WTC11 (cell line): ENCODE measurements around the gene SYCP2. TPM values are rescaled to one million over a fixed set of nuclear protein-coding genes. Genes with fewer than 3 reads are reported as not detected.

ENCODE experiments used
- ATAC-seq: fragments of 200-7000 bp; cut with Tn5 transposase; 2 replicates; pipeline ENCODE4 v1.10.0; 2021; ENCODE audit warnings: mild to moderate bottlenecking, moderate library complexity
- CTCF ChIA-PET: fragments of 300-600 bp; sonication (Branson Sonifier 250); formaldehyde crosslinking; loops from one replicate; lab custom pipeline; 2021; ENCODE audit warnings: antibody characterized with exemption; lab: Charles Lee
- POLR2A ChIA-PET: fragments of 350-600 bp; sonication (Branson Sonifier 250); formaldehyde crosslinking; loops from one replicate; lab custom pipeline; 2021; ENCODE audit warnings: antibody characterized with exemption; lab: Charles Lee
- DNase-seq: peaks from one replicate; pipeline ENCODE4 v3.0.0; 2021; ENCODE audit warnings: low spot score
- H3K27ac Mint-ChIP-seq: 2 replicates; pipeline ENCODE4 v1.8.0; 2021; ENCODE audit warnings: mixed read lengths
- H3K27me3 Mint-ChIP-seq: 2 replicates; pipeline ENCODE4 v1.8.0; 2021; ENCODE audit warnings: low read depth, mild to moderate bottlenecking, moderate library complexity, mixed read lengths
- H3K36me3 Mint-ChIP-seq: 2 replicates; pipeline ENCODE4 v1.8.0; 2021; ENCODE audit warnings: mixed read lengths
- H3K4me1 Mint-ChIP-seq: 2 replicates; pipeline ENCODE4 v1.8.0; 2022; ENCODE audit warnings: mixed read lengths
- H3K4me3 Mint-ChIP-seq: 2 replicates; pipeline ENCODE4 v1.8.0; 2021; ENCODE audit warnings: mild to moderate bottlenecking, moderate library complexity, mixed read lengths
- H3K9me3 Mint-ChIP-seq: 2 replicates; pipeline ENCODE4 v1.8.0; 2021; ENCODE audit warnings: mixed read lengths
- ARID4B ChIP-seq: sonication (generic); formaldehyde crosslinking; IDR thresholded peaks from 2 replicates; pipeline ENCODE4 v1.8.0; 2023; ENCODE audit warnings: missing genetic modification reagents, mild to moderate bottlenecking, borderline replicate concordance
- CTCF ChIP-seq: fragments of 200-600 bp; IDR thresholded peaks from 2 replicates; pipeline ENCODE4 v1.8.0; 2022; ENCODE audit warnings: antibody characterized with exemption
- ETV6 ChIP-seq: sonication (generic); formaldehyde crosslinking; IDR thresholded peaks from 2 replicates; pipeline ENCODE4 v1.8.1; 2022; ENCODE audit warnings: mild to moderate bottlenecking, missing genetic modification reagents
- HMGA2 ChIP-seq: fragments of 250-450 bp; sonication (Bioruptor Pico); IDR thresholded peaks from 2 replicates; pipeline ENCODE4 v1.4.0; 2021; ENCODE audit warnings: mild to moderate bottlenecking, moderate library complexity
- JAZF1 ChIP-seq: fragments of 250-450 bp; sonication (Bioruptor Pico); IDR thresholded peaks from 2 replicates; pipeline ENCODE4 v1.9.0; 2021; ENCODE audit warnings: moderate library complexity, mild to moderate bottlenecking, inconsistent platforms
- PRDM15 ChIP-seq: sonication (generic); formaldehyde crosslinking; IDR thresholded peaks from 2 replicates; pipeline ENCODE4 v1.8.0; 2022; ENCODE audit warnings: missing genetic modification reagents
- SMAD4 ChIP-seq: sonication (generic); formaldehyde crosslinking; IDR thresholded peaks from 2 replicates; pipeline ENCODE4 v1.8.0; 2022; ENCODE audit warnings: mild to moderate bottlenecking, missing genetic modification reagents
- SP1 ChIP-seq: sonication (generic); formaldehyde crosslinking; conservative IDR thresholded peaks from 2 replicates; pipeline ENCODE4 v1.8.1; 2022; ENCODE audit warnings: missing genetic modification reagents
- ZNF263 ChIP-seq: sonication (generic); formaldehyde crosslinking; IDR thresholded peaks from 2 replicates; pipeline ENCODE4 v1.8.1; 2022; ENCODE audit warnings: low read depth, mild to moderate bottlenecking, moderate library complexity, missing genetic modification reagents
- ZNF281 ChIP-seq: sonication (generic); formaldehyde crosslinking; IDR thresholded peaks from 2 replicates; pipeline ENCODE4 v1.8.0; 2023; ENCODE audit warnings: mild to moderate bottlenecking, missing genetic modification reagents
- ZNF317 ChIP-seq: sonication (generic); formaldehyde crosslinking; IDR thresholded peaks from 2 replicates; pipeline ENCODE4 v1.8.1; 2023; ENCODE audit warnings: low read depth, mild to moderate bottlenecking, moderate library complexity, missing genetic modification reagents, borderline replicate concordance
- ZNF416 ChIP-seq: fragments of 250-450 bp; sonication (Bioruptor Pico); IDR thresholded peaks from 2 replicates; pipeline ENCODE4 v1.9.0; 2021; ENCODE audit warnings: mild to moderate bottlenecking, inconsistent platforms
- ZNF532 ChIP-seq: fragments of 250-450 bp; sonication (Bioruptor Pico); IDR thresholded peaks from 2 replicates; pipeline ENCODE4 v1.9.0; 2021; ENCODE audit warnings: mild to moderate bottlenecking, borderline replicate concordance
- total RNA-seq: library from RNA; stranded (reverse); gene quantifications from 3 replicates; pipeline ENCODE4 v1.2.3, GENCODE V29; 2021

The SYCP2 gene
- total RNA-seq, 1 experiment from 2014 or later, result 0.31 TPM

- POLR2A ChIA-PET, result no interaction called here
- Mint-ChIP-seq H3K36me3 (peaks cover 16% of the 10 kb centered on the region), H3K27ac (no peak overlapping the region), H3K9me3 (peaks cover 7% of the 10 kb centered on the region), H3K27me3 (peaks cover 25% of the 10 kb centered on the region), H3K4me1 (peaks cover 16% of the 10 kb centered on the region), H3K4me3 (no peak overlapping the region)
- no peak for DNase-seq
- ATAC-seq, result no peak
- CTCF ChIA-PET, result no interaction called here
- TF ChIP-seq SMAD4 (no peak), ZNF281 (CRISPR knock-in tag) (no peak), HMGA2 (CRISPR knock-in tag) (no peak), ZNF317 (CRISPR knock-in tag) (no peak), ARID4B (CRISPR knock-in tag) (no peak), CTCF (no peak), ETV6 (CRISPR knock-in tag) (no peak), ZNF532 (CRISPR knock-in tag) (no peak), JAZF1 (CRISPR knock-in tag) (no peak)
These were observed 8.8 kb upstream of the SYCP2 start for GRCh38 chr20:59942245-59942644.

GRCh38 chr20:59940956-59941294 is 7.5 kb upstream of the SYCP2 start:
- CTCF ChIA-PET, result interaction anchor here (1.6 to 2.1 kb wide), 2 partner anchors 15 to 116 kb away, joined by 5 to 13 read pairs; no protein-coding TSS in a partner anchor
- peaks cover 13% of the 10 kb centered on the region for H3K4me1 Mint-ChIP-seq
- peaks cover 32% of the 10 kb centered on the region for H3K27me3 Mint-ChIP-seq
- POLR2A ChIA-PET, result no interaction called here
- peak overlapping the region; percentile 97 for H3K27ac Mint-ChIP-seq
- ATAC-seq (no peak), DNase-seq (no peak)
- peaks cover 7% of the 10 kb centered on the region for H3K9me3 Mint-ChIP-seq
- peaks cover 16% of the 10 kb centered on the region for H3K36me3 Mint-ChIP-seq
- peak overlapping the region; percentile 86 for H3K4me3 Mint-ChIP-seq
- no peak for TF ChIP-seq PRDM15 (CRISPR knock-in tag)
- TF ChIP-seq ZNF416 (CRISPR knock-in tag), result no peak
- TF ChIP-seq SP1, result no peak
- TF ChIP-seq ETV6 (CRISPR knock-in tag), result no peak
- TF ChIP-seq ZNF263 (CRISPR knock-in tag), result no peak
